H1 (cell line): ENCODE results near the gene PVR. TPM values are rescaled to one million over a fixed set of nuclear protein-coding genes. Genes with fewer than 3 reads are reported as not detected.

Experiments used
- CTCF ChIA-PET: fragments of 300-600 bp; sonication (Branson Sonifier 250); formaldehyde crosslinking; loops from one replicate; lab custom pipeline; 2021; ENCODE audit not compliant: partially characterized antibody; lab: Charles Lee
- POLR2A ChIA-PET: fragments of 300-600 bp; sonication (Branson Sonifier 250); formaldehyde crosslinking; loops from one replicate; lab custom pipeline; 2021; ENCODE audit warnings: inconsistent platforms; ENCODE audit not compliant: partially characterized antibody; lab: Charles Lee
- DNase-seq, 2 experiments: peaks; one replicate each; pipeline versions ENCODE4 v3.0.0 to v3.0.0-alpha.2; 2010 to 2022; ENCODE audit warnings: low spot score in 2 of 2, low read depth in 1 of 2, mixed read lengths in 1 of 2
- FAIRE-seq: peaks from 2 replicates; lab custom pipeline; 2011; peaks lifted over from hg19 to GRCh38; lab: Jason Lieb, UNC
- H2AFZ ChIP-seq: 2 replicates; pipeline ENCODE4 v1.8.1; 2012; ENCODE audit warnings: low read length, inconsistent platforms
- H2AK5ac ChIP-seq: 2 replicates; pipeline ENCODE4 v1.6.1; 2013; ENCODE audit warnings: low read depth, low read length
- H2BK120ac ChIP-seq: replicated peaks from 2 replicates; pipeline ENCODE3; 2013; ENCODE audit warnings: low read depth, low read length, inconsistent platforms
- H2BK12ac ChIP-seq: 2 replicates; pipeline ENCODE4 v1.6.1; 2013; ENCODE audit warnings: low read depth, low read length
- H2BK15ac ChIP-seq: 2 replicates; pipeline ENCODE4 v1.6.1; 2013; ENCODE audit warnings: low read length
- H2BK20ac ChIP-seq: 2 replicates; pipeline ENCODE4 v1.6.1; 2013; ENCODE audit warnings: low read length
- H2BK5ac ChIP-seq: 2 replicates; pipeline ENCODE4 v1.6.1; 2013; ENCODE audit warnings: low read depth, low read length
- H3K14ac ChIP-seq: 2 replicates; pipeline ENCODE4 v1.6.1; 2013; ENCODE audit warnings: inconsistent platforms; ENCODE audit not compliant: insufficient read length
- H3K18ac ChIP-seq: 2 replicates; pipeline ENCODE4 v1.6.1; 2013; ENCODE audit warnings: low read length; ENCODE audit errors: extremely low read depth
- H3K23ac ChIP-seq: 2 replicates; pipeline ENCODE4 v1.6.1; 2013; ENCODE audit warnings: inconsistent platforms; ENCODE audit not compliant: insufficient read length
- H3K23me2 ChIP-seq: 2 replicates; pipeline ENCODE4 v1.6.1; 2013; ENCODE audit warnings: low read depth, low read length
- H3K27ac ChIP-seq: 2 replicates; pipeline ENCODE4 v1.6.1; 2011; ENCODE audit warnings: low read depth, low read length, inconsistent platforms
- H3K27me3 ChIP-seq, 4 experiments: replicated peaks in 1 of 4; 1 replicate in 1 of 4; 2 replicates in 3 of 4; pipeline versions ENCODE4 v1.6.1 to v1.8.1; 2011 to 2013; ENCODE audit warnings: low read length in 3 of 4, mild to moderate bottlenecking in 3 of 4, inconsistent platforms in 2 of 4, mixed read lengths in 2 of 4, moderate library complexity in 1 of 4; ENCODE audit not compliant: control insufficient read depth in 3 of 4, insufficient read depth in 3 of 4; ENCODE audit errors: extremely low read depth in 1 of 4
- H3K36me3 ChIP-seq, 4 experiments: 2 replicates each; pipeline versions ENCODE4 v1.6.1 to v1.8.1; 2011 to 2013; ENCODE audit warnings: mild to moderate bottlenecking in 4 of 4, low read length in 3 of 4, moderate library complexity in 2 of 4, control low read depth in 1 of 4, inconsistent platforms in 1 of 4; ENCODE audit not compliant: insufficient read depth in 4 of 4, control insufficient read depth in 2 of 4
- H3K4ac ChIP-seq: replicated peaks from 2 replicates; pipeline ENCODE3; 2013; ENCODE audit warnings: low read length, low read depth, mixed read lengths, inconsistent platforms; ENCODE audit not compliant: insufficient read length
- H3K4me1 ChIP-seq, 4 experiments: replicated peaks in 1 of 4; 1 replicate in 1 of 4; 2 replicates in 3 of 4; pipeline versions ENCODE4 v1.6.1 to v1.8.1; 2011 to 2013; ENCODE audit warnings: low read length in 3 of 4, inconsistent platforms in 2 of 4, mixed read lengths in 1 of 4; ENCODE audit not compliant: insufficient read depth in 4 of 4, control insufficient read depth in 3 of 4
- H3K4me2 ChIP-seq, 2 experiments: 2 replicates each; pipeline versions ENCODE4 v1.6.1 to v1.8.1; 2011 to 2013; ENCODE audit warnings: low read depth in 2 of 2, low read length in 2 of 2, control low read depth in 1 of 2, inconsistent platforms in 1 of 2, mild to moderate bottlenecking in 1 of 2; ENCODE audit not compliant: insufficient read depth in 1 of 2
- H3K4me3 ChIP-seq, 4 experiments: fragments of 200-600, 300-600 bp in 1 of 4; sonication (generic), shearing (Covaris generic), sonication (Bioruptor Twin) in 1 of 4; 2 replicates each; pipeline versions ENCODE4 v1.5.1 to v1.8.1; 2011 to 2016; ENCODE audit warnings: low read length in 4 of 4, low read depth in 3 of 4, control low read depth in 2 of 4, inconsistent platforms in 2 of 4, mild to moderate bottlenecking in 2 of 4, mixed read lengths in 1 of 4, moderate library complexity in 1 of 4; ENCODE audit not compliant: insufficient read depth in 2 of 4; ENCODE audit errors: extremely low read depth in 1 of 4
- H3K56ac ChIP-seq: replicated peaks from 2 replicates; pipeline ENCODE3; 2013; ENCODE audit warnings: low read depth, mild to moderate bottlenecking, mixed read lengths, low read length, inconsistent platforms; ENCODE audit not compliant: insufficient read length
- H3K79me1 ChIP-seq: 2 replicates; pipeline ENCODE4 v1.6.1; 2013; ENCODE audit warnings: low read depth, low read length, control low read depth
- H3K79me2 ChIP-seq, 2 experiments: 2 replicates each; pipeline versions ENCODE4 v1.6.1 to v1.8.1; 2012 to 2013; ENCODE audit warnings: low read length in 2 of 2, mild to moderate bottlenecking in 2 of 2, inconsistent platforms in 1 of 2; ENCODE audit not compliant: insufficient read depth in 2 of 2, control insufficient read depth in 1 of 2
- H3K9ac ChIP-seq, 4 experiments: replicated peaks in 1 of 4; 1 replicate in 1 of 4; 2 replicates in 3 of 4; pipeline versions ENCODE4 v1.6.1 to v1.8.1; 2011 to 2013; ENCODE audit warnings: low read depth in 3 of 4, low read length in 3 of 4, control low read depth in 2 of 4, mild to moderate bottlenecking in 2 of 4, moderate library complexity in 2 of 4, inconsistent platforms in 1 of 4; ENCODE audit errors: extremely low read depth in 1 of 4
- H3K9me3 ChIP-seq, 2 experiments: 2 replicates each; pipeline versions ENCODE4 v1.6.1 to v1.8.1; 2012 to 2013; ENCODE audit warnings: mild to moderate bottlenecking in 2 of 2, moderate library complexity in 2 of 2, control low read depth in 1 of 2, inconsistent platforms in 1 of 2, low read depth in 1 of 2, low read length in 1 of 2, mixed read lengths in 1 of 2; ENCODE audit not compliant: insufficient read depth in 2 of 2
- H4K20me1 ChIP-seq, 2 experiments: replicated peaks in 1 of 2; 2 replicates each; pipeline versions ENCODE3 to v1.8.1; 2011 to 2013; ENCODE audit warnings: inconsistent platforms in 2 of 2, low read length in 2 of 2, mild to moderate bottlenecking in 1 of 2; ENCODE audit not compliant: insufficient read depth in 2 of 2, control insufficient read depth in 1 of 2
- H4K5ac ChIP-seq: 2 replicates; pipeline ENCODE4 v1.6.1; 2013; ENCODE audit warnings: low read length, low read depth, mixed read lengths, inconsistent platforms; ENCODE audit not compliant: insufficient read length
- H4K8ac ChIP-seq: 2 replicates; pipeline ENCODE4 v1.8.0; 2013; ENCODE audit warnings: mild to moderate bottlenecking, moderate library complexity, low read length, inconsistent platforms; ENCODE audit not compliant: insufficient read depth; ENCODE audit errors: extremely low read depth
- H4K91ac ChIP-seq: replicated peaks from 2 replicates; pipeline ENCODE3; 2013; ENCODE audit warnings: low read length, mixed read lengths, inconsistent platforms; ENCODE audit not compliant: insufficient read length
- ASH2L ChIP-seq: fragments of 200-600, 300-600 bp; sonication (generic); IDR thresholded peaks from one replicate; pipeline ENCODE4 v1.7.1; 2017; ENCODE audit warnings: low read length
- BCL11A ChIP-seq, 2 experiments: IDR thresholded peaks; one replicate each; pipeline ENCODE4 v1.6.1; 2011; ENCODE audit warnings: low read depth in 2 of 2, low read length in 2 of 2, mild to moderate bottlenecking in 2 of 2
- CTCF ChIP-seq, 3 experiments: IDR thresholded peaks; 1 replicate in 2 of 3; 2 replicates in 1 of 3; pipeline versions ENCODE4 v1.5.1 to v1.6.1; 2011; ENCODE audit warnings: low read length in 3 of 3, mild to moderate bottlenecking in 3 of 3, inconsistent platforms in 2 of 3, low read depth in 1 of 3, moderate library complexity in 1 of 3; ENCODE audit not compliant: insufficient read depth in 1 of 3; ENCODE audit errors: control extremely low read depth in 1 of 3
- GABPA ChIP-seq: IDR thresholded peaks from 2 replicates; pipeline ENCODE4 v1.6.1; 2011; ENCODE audit warnings: mild to moderate bottlenecking, low read length, moderate library complexity, borderline replicate concordance; ENCODE audit not compliant: insufficient read depth
- USF2 ChIP-seq: IDR thresholded peaks from 2 replicates; pipeline ENCODE4 v1.6.1; 2011; ENCODE audit warnings: low read length, improper control_type of control experiment
- ZNF274 ChIP-seq: IDR thresholded peaks from 2 replicates; pipeline ENCODE4 v1.7.0; 2012; ENCODE audit warnings: low read length, borderline replicate concordance; ENCODE audit errors: extremely low read depth
- WGBS, 2 experiments: shearing (Covaris generic) in 1 of 2; methylation state at CpG; one replicate each; pipeline versions ENCODE4 v1.1.6 to v1.1.7; 2013 to 2015; ENCODE audit warnings: low lambda C conversion rate in 2 of 2, mixed read lengths in 2 of 2, inconsistent platforms in 1 of 2, low coverage in 1 of 2, missing lambda C conversion rate in 1 of 2; ENCODE audit not compliant: insufficient replicate concordance in 2 of 2, insufficient coverage in 1 of 2, insufficient read length in 1 of 2; ENCODE audit errors: extremely low coverage in 1 of 2, missing lambda C conversion rate in 1 of 2; 5-methylcytosine and 5-hydroxymethylcytosine counted together
- polyA plus RNA-seq, 7 experiments: library from polyadenylated mRNA; depleted of rRNA in 3 of 7; stranded (reverse) in 5 of 7; unstranded in 2 of 7; fragments of >200 nt in 5 of 7; fragments of 200-250 nt in 2 of 7; gene quantifications; 1 replicate in 5 of 7; 2 replicates in 1 of 7; 4 replicates in 1 of 7; pipeline versions ENCODE4 v1.2.1 to v1.2.3, GENCODE V29; 2011 to 2013; ENCODE audit warnings: missing spikeins in 2 of 7, mixed read lengths in 2 of 7
- total RNA-seq: library from RNA; stranded (reverse); fragmentation: NEBNext Ultra II Directional; extraction: Animal tissue kit (Norgen Biotek cat#: 25700); gene quantifications from 2 replicates; pipeline ENCODE4 v1.2.1, GENCODE V29; 2021

PVR gene
- total and polyA plus RNA-seq, 2 of the 8 experiments (the other 6 are each of a cell fraction or from before 2014, with no cell fraction given), result 13.3 to 14.8 TPM

GRCh38 chr19:44712864-44713515 lies 69.3 kb downstream of the PVR start:
- peaks cover 8 to 14% of the 10 kb centered on the region in 2 experiments for H3K9me3 ChIP-seq
- no peaks in the 10 kb centered on the region for H3K4me1 ChIP-seq
- no peak overlapping the region for H3K56ac ChIP-seq
- ChIA-PET CTCF (interaction anchor here (0.6 to 4.5 kb wide), 8 partner anchors 10 to 142 kb away, joined by 3 to 31 read pairs (median 5); no protein-coding TSS in a partner anchor), POLR2A (interaction anchor here (0.9 to 1.7 kb wide), 2 partner anchors 10 to 42 kb away, joined by 3 to 6 read pairs; no protein-coding TSS in a partner anchor)
- no peak overlapping the region for H2BK12ac ChIP-seq
- H3K79me2 ChIP-seq, result no peaks in the 10 kb centered on the region
- FAIRE-seq (no peak), DNase-seq (no peak)
- H3K23ac ChIP-seq, result no peak overlapping the region
- no peaks in the 10 kb centered on the region for H3K79me1 ChIP-seq
- no peaks in the 10 kb centered on the region for H3K27me3 ChIP-seq
- no peak overlapping the region for H3K14ac ChIP-seq
- no peak overlapping the region for H3K27ac ChIP-seq
- 64% methylated on average over 4 of the region's 4 CpGs; no CpG with 5 or more reads in 1 of the 2 experiments for WGBS, 2 experiments
- H4K91ac ChIP-seq, result no peak overlapping the region
- H2AFZ ChIP-seq, result no peak overlapping the region
- no peak overlapping the region; the same call in 1 of the 2 replicates for H4K8ac ChIP-seq
- H2BK5ac ChIP-seq, result no peak overlapping the region
- H3K4me3 ChIP-seq, result no peak overlapping the region
- no peak overlapping the region for H3K4me2 ChIP-seq
- H2BK15ac ChIP-seq, result no peak overlapping the region
- H3K18ac ChIP-seq, result no peak overlapping the region
- H3K9ac ChIP-seq, result no peak overlapping the region
- no peak overlapping the region for H4K5ac ChIP-seq
- no peak overlapping the region for H2BK20ac ChIP-seq
- no peak overlapping the region for H2AK5ac ChIP-seq
- H3K4ac ChIP-seq, result no peak overlapping the region
- no peaks in the 10 kb centered on the region for H4K20me1 ChIP-seq
- no peak overlapping the region for H2BK120ac ChIP-seq
- H3K36me3 ChIP-seq, result no peaks in the 10 kb centered on the region; a peak in 1 of 8 replicates
- H3K23me2 ChIP-seq, result no peaks in the 10 kb centered on the region
- peak; percentile 77 for TF ChIP-seq USF2
- no peak for TF ChIP-seq ASH2L
- TF ChIP-seq ZNF274, result no peak
- no peak for TF ChIP-seq GABPA
- no peak for TF ChIP-seq CTCF (IDR thresholded peaks at IDR 0.05; ENCODE audit: control extremely low read depth in 1 of 3, insufficient read depth in 1 of 3, low read depth in 1 of 3, low read length in 3 of 3)
- TF ChIP-seq BCL11A (IDR thresholded peaks at IDR 0.05; ENCODE audit: low read depth in 2 of 2, low read length in 2 of 2), result no peak
